HL-60 (cell line): ENCODE results near the gene TMEM141.

Source experiments
- DNase-seq, 2 experiments: peaks; one replicate each; pipeline ENCODE4 v3.0.0-alpha.2; 2010 to 2020; ENCODE audit warnings: low read depth in 1 of 2, low spot score in 1 of 2
- H3K27ac ChIP-seq: fragments of 250-450 bp; sonication (Bioruptor Pico); replicated peaks from 2 replicates; pipeline ENCODE4 v1.5.1; 2020; ENCODE audit warnings: mild to moderate bottlenecking, moderate library complexity
- H3K27me3 ChIP-seq: fragments of 250-450 bp; sonication (Bioruptor Pico); 2 replicates; pipeline ENCODE4 v1.5.1; 2021; ENCODE audit warnings: mild to moderate bottlenecking, moderate library complexity; ENCODE audit not compliant: insufficient read depth, poor library complexity, severe bottlenecking
- H3K4me3 ChIP-seq: replicated peaks from 2 replicates; pipeline ENCODE4 v1.5.1; 2011; ENCODE audit warnings: mild to moderate bottlenecking, control low read depth, low read length; ENCODE audit not compliant: insufficient read depth
- CTCF ChIP-seq: IDR thresholded peaks from one replicate; pipeline ENCODE4 v1.5.1; 2011; ENCODE audit warnings: low read length, control low read depth, inconsistent platforms; ENCODE audit not compliant: insufficient read depth
- GABPA ChIP-seq: IDR thresholded peaks from 2 replicates; pipeline ENCODE4 v1.6.1; 2012; ENCODE audit warnings: low read depth
- POLR2AphosphoS5 ChIP-seq: IDR thresholded peaks from 2 replicates; pipeline ENCODE4 v1.6.1; 2012; ENCODE audit warnings: low read depth
- REST ChIP-seq: IDR thresholded peaks from 2 replicates; pipeline ENCODE4 v1.6.1; 2012; ENCODE audit warnings: low read depth; ENCODE audit not compliant: insufficient replicate concordance
- SPI1 ChIP-seq: IDR thresholded peaks from 2 replicates; pipeline ENCODE4 v1.6.1; 2012; ENCODE audit warnings: low read depth, mild to moderate bottlenecking, borderline replicate concordance

TMEM141 gene

GRCh38 chr9:136748201-136748600, 42.9 kb upstream of the TMEM141 start, which contains the start of gene LCN6:
Gene LCN6, minus strand, starts transcription at chr9:136748525. Its CDS starts 42 bp downstream, at chr9:136748483.
- no peak for DNase-seq
- Histone ChIP-seq H3K27me3 (no peaks in the 10 kb centered on the region), H3K4me3 (no peak within 1 kb of the TSS), H3K27ac (peak within 1 kb of the TSS; percentile 78)
- TF ChIP-seq SPI1 (no peak), POLR2AphosphoS5 (no peak)

- Histone ChIP-seq H3K27ac (peak overlapping the region; percentile 78), H3K4me3 (no peak overlapping the region), H3K27me3 (no peaks in the 10 kb centered on the region)
- no peak for TF ChIP-seq POLR2AphosphoS5
- TF ChIP-seq SPI1 = no peak
- no peak for TF ChIP-seq CTCF
- TF ChIP-seq REST = no peak
- TF ChIP-seq GABPA = no peak
- DNase-seq = peak in 1 of 2 experiments; percentile 38
Observed at GRCh38 chr9:136748666-136749611, 42.2 kb upstream of the TMEM141 start.

- TF ChIP-seq REST (no peak), SPI1 (no peak), GABPA (no peak), POLR2AphosphoS5 (no peak), CTCF (no peak)
- H3K27ac ChIP-seq = peak overlapping the region; percentile 60
- no peak overlapping the region for H3K4me3 ChIP-seq
- H3K27me3 ChIP-seq = no peaks in the 10 kb centered on the region
- DNase-seq = no peak
Observed at GRCh38 chr9:136750526-136750925, 40.6 kb upstream of the TMEM141 start.

- H3K27me3 ChIP-seq = no peaks in the 10 kb centered on the region
- H3K27ac ChIP-seq = peak overlapping the region; percentile 37; the same call in 1 of the 2 replicates
- no peak overlapping the region for H3K4me3 ChIP-seq
- no peak for DNase-seq
- TF ChIP-seq CTCF (no peak), SPI1 (peak; percentile 85)
Observed at GRCh38 chr9:136751244-136751643, 39.9 kb upstream of the TMEM141 start.
